ENCODE data around the gene C9orf72. TPM values are rescaled to one million over a fixed set of nuclear protein-coding genes. Genes with fewer than 3 reads are reported as not detected.

The C9orf72 gene
- total RNA-seq, 2 donors from 2014 or later = 20.8 to 25.4 TPM

DNA sequence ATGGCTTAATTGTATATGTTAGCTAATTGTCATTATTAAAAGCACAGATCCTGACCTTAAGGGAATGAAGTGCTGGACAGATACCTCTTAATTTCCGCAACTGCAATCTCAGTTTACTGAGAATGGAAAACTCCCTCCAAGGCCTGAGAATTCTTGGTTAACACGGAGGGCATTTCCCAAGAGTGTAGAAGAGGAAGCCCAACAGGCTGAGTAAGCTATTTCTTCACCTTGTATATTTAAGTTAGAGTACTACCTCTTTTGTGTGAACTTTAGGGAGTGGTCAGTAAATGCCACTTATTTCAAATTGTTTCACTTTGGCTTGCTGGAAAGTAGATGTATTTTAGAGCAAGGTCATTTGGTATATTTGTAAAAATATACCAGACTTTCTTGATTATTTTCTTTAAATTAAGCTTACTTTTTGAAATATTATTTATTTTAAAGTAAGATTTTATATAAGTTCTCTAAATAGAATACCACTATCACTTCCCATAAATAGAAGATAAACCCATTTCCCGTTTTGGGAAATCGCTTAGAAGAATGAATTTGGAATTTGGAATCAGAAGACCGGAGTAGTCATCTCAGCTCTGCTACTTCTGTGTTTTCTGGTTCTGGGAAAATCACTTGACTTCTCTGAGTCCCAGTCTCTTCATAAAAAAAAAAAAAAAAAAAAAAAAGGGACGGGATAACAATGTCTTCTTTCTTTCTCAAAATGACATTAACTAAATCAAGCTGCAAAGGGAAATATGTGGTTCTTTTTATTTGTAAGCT lies 26.0 kb upstream of the C9orf72 start:
- ATAC-seq (no peak), DNase-seq (no peak)
- no peak overlapping the region for H3K27ac Mint-ChIP-seq
- no peak overlapping the region for H3K4me3 Mint-ChIP-seq
- H3K9me3 ChIP-seq (ENCODE audit: control insufficient read depth, low read length, poor library complexity, severe bottlenecking) = no peaks in the 10 kb centered on the region
- H3K27me3 Mint-ChIP-seq = peaks cover 18% of the 10 kb centered on the region
- peaks cover 2% of the 10 kb centered on the region for H3K4me1 Mint-ChIP-seq
- no peaks in the 10 kb centered on the region for H3K36me3 Mint-ChIP-seq (ENCODE audit: low read depth)

DNA sequence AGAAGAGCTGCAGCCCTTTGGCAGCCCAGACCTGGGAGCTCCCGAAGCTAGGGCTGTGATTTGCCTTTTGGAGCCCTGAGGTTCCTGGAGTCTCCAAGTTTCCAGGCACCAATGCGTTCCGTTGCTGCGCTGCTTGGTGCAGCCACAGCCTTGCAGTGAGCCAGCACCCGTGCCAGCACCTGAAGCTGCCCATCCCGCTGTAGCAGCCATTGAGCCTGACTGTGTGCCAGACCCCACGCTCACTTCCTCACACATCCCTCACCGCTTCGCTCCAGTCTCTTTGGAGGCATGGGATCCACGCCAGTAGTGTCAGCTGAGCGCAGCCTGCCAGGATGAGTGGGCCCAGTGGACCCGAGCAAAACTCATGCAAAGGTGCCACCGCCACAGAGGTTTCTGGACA lies 22.5 kb upstream of the C9orf72 start:
- ATAC-seq (no peak), DNase-seq (no peak)
- Mint-ChIP-seq H3K36me3 (ENCODE audit: low read depth) (no peaks in the 10 kb centered on the region), H3K4me3 (no peak overlapping the region), H3K4me1 (no peaks in the 10 kb centered on the region), H3K27me3 (peaks cover 17% of the 10 kb centered on the region), H3K27ac (no peak overlapping the region)
- no peaks in the 10 kb centered on the region for H3K9me3 ChIP-seq (ENCODE audit: control insufficient read depth, low read length, poor library complexity, severe bottlenecking)

DNA sequence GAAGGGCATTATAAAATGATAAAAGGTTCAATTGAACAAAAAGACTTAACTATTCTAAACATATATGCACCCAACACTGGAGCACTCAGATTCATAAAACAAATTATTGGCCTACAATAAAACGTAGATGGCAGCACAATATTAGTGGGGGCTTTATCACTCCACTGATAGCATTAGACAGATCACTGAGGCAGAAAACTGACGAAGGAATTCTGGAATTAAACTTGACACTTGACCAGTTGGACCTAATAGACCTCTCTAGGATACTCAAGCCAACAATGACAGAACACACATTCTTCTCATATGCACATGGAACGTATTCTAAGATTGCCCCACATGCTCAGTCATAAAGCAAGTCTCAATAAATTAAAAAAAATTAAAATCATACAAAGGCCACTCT lies 18.4 kb upstream of the C9orf72 start:
- H3K9me3 ChIP-seq (ENCODE audit: control insufficient read depth, low read length, poor library complexity, severe bottlenecking) = no peaks in the 10 kb centered on the region
- Mint-ChIP-seq H3K4me3 (no peak overlapping the region), H3K27ac (no peak overlapping the region), H3K4me1 (no peaks in the 10 kb centered on the region), H3K27me3 (peaks cover 34% of the 10 kb centered on the region), H3K36me3 (ENCODE audit: low read depth) (no peaks in the 10 kb centered on the region)
- ATAC-seq (no peak), DNase-seq (no peak)

DNA sequence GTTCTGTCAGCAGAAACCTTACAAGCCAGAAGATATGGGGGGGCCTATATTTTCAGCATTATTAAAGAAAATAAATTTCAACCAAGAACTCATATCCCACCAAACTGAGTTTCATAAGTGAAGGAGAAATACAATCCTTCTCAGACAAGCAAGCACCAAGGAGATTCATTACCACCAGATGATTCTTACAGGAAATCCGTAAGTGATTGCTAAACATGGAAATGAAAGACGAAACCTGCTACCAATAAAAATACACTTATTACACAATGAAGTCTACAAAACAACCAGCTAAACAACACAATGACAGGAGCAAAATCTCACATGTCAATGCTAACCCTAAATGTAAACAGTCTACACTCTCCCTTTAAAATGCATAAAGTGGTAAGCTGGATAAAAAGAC lies 17.8 kb upstream of the C9orf72 start:
- Mint-ChIP-seq H3K27me3 (peaks cover 30% of the 10 kb centered on the region), H3K36me3 (ENCODE audit: low read depth) (no peaks in the 10 kb centered on the region), H3K4me1 (no peaks in the 10 kb centered on the region), H3K4me3 (no peak overlapping the region), H3K27ac (no peak overlapping the region)
- H3K9me3 ChIP-seq (ENCODE audit: control insufficient read depth, low read length, poor library complexity, severe bottlenecking) = no peaks in the 10 kb centered on the region
- ATAC-seq = no peak
- no peak for DNase-seq

DNA sequence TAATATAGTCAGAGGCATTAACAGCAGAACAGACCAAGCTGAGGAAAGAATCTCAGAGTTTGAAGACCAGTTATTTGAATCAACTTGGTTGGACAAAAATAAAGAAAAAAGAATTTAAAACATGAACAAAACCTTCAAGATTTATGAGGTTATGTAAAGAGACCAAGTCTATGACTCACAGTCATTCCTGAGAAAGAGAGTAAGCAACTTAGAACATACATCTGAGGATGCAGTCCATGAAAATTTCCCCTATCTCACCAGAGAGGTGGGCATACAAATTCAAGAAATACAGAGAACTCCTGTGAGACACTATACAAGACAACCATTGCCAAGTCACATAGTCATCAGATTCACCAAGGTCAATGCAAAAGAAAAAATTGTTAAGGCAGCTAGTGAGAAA lies 17.4 kb upstream of the C9orf72 start:
- H3K9me3 ChIP-seq (ENCODE audit: control insufficient read depth, low read length, poor library complexity, severe bottlenecking) = no peaks in the 10 kb centered on the region
- Mint-ChIP-seq H3K27me3 (peaks cover 30% of the 10 kb centered on the region), H3K4me3 (no peak overlapping the region), H3K27ac (no peak overlapping the region), H3K36me3 (ENCODE audit: low read depth) (no peaks in the 10 kb centered on the region), H3K4me1 (no peaks in the 10 kb centered on the region)
- DNase-seq (no peak), ATAC-seq (no peak)

DNA sequence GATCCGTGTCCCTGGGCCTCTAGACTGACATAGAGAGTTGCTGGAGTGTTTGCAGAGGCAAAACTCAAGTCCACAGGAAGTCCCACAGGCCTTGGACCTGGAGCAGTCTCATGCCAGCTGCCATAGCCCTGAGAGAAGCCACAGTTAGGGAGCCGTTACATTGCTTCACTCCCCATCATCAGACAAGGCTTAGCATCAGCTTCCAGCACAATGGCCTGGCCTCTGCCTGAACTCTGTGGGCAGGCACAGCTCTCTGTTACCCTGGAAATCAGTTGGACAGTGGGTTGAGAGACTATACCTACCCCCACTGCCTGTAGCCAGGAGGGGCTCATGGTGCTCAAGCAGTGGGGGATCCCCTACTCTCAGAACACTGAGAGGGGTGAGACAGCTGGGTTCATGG lies 16.2 kb upstream of the C9orf72 start:
- DNase-seq (no peak), ATAC-seq (no peak)
- H3K9me3 ChIP-seq (ENCODE audit: control insufficient read depth, low read length, poor library complexity, severe bottlenecking) = no peaks in the 10 kb centered on the region
- Mint-ChIP-seq H3K36me3 (ENCODE audit: low read depth) (no peaks in the 10 kb centered on the region), H3K27me3 (peaks cover 36% of the 10 kb centered on the region), H3K4me3 (no peak overlapping the region), H3K4me1 (no peaks in the 10 kb centered on the region), H3K27ac (no peak overlapping the region)

DNA sequence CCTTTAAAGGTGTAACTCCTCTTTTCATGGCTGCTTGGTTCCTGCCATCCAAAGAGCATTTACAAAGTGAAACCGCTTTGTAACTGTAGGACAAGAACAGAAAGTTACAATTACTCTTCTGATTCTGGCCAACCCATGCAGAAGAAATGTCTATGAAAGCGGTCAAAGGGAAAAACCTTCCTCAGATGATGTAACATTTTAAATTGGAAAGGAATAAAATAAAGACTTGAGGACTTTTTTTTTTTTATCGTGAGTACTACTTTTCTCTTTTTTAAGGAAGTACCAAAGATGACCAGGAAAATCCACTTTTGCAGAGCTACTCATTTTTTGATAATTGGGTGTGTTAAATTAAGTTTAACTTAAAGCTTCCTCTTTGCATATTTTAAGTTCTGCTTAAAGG lies 13.0 kb upstream of the C9orf72 start:
- Mint-ChIP-seq H3K4me1 (no peaks in the 10 kb centered on the region), H3K27ac (no peak overlapping the region), H3K27me3 (peaks cover 37% of the 10 kb centered on the region), H3K36me3 (ENCODE audit: low read depth) (no peaks in the 10 kb centered on the region), H3K4me3 (no peak overlapping the region)
- DNase-seq (no peak), ATAC-seq (no peak)
- H3K9me3 ChIP-seq (ENCODE audit: control insufficient read depth, low read length, poor library complexity, severe bottlenecking) = no peaks in the 10 kb centered on the region

DNA sequence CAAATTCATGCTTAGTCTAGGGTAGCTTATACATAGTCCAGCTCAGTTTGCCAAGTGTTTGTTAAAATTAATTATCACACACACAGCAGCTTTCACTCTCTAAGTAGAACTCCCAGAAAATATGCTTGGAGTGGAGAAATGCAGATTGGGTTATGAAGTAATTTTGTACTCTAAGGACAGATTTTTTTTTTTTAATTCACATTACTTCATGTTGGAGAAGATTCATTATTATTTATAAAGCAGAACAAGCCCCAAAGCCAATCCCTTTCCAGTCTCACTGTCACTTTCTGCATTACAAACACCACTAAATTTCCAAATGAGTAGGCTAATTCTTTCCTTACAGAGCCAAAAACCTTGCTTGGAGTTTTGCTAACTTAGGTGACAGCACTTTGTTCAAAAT lies 11.7 kb upstream of the C9orf72 start:
- DNase-seq (no peak), ATAC-seq (no peak)
- no peaks in the 10 kb centered on the region for H3K4me1 Mint-ChIP-seq
- H3K9me3 ChIP-seq (ENCODE audit: control insufficient read depth, low read length, poor library complexity, severe bottlenecking) = no peaks in the 10 kb centered on the region
- H3K4me3 Mint-ChIP-seq = no peak overlapping the region
- no peaks in the 10 kb centered on the region for H3K36me3 Mint-ChIP-seq (ENCODE audit: low read depth)
- peaks cover 40% of the 10 kb centered on the region for H3K27me3 Mint-ChIP-seq
- H3K27ac Mint-ChIP-seq = no peak overlapping the region

DNA sequence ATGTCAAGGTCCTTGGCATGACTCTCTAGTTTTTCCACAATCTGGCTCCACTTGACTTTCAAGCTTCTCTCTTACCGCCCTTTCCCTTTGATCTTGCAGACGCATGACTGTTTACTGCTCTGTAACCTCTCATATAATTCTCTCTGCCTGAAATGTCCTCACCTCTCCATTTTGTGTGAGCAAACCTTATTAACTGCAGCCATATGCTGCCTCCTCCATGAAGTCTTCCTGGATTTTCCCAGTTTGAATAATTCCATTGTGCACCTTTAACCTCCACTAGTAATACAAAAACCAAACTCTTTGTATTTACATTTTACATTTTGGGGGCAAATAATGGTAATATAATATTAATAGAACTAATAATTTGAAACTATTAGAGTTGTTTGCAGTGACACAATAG lies 9.5 kb upstream of the C9orf72 start:
- no peak overlapping the region for H3K27ac Mint-ChIP-seq
- no peak for ATAC-seq

DNA sequence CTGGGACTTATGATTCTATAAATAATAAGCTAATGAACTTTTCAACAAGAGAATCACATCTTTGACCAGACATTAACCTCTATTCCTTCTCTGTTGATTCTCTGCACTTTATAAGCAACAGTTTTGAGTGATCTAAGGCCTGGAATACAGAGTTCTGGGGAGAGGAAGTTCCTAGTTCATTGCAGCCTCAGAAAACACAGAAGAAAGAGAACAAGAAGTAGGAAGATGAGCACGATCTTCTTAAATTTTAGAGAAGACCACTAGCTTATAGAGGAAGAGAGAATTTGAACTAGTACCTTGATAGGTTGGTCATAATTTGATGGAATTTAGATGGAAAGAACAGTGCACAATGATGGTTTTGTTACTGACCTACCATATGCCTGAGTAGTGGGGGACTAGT lies 8.5 kb upstream of the C9orf72 start:
- Mint-ChIP-seq H3K27me3 (peaks cover 20% of the 10 kb centered on the region), H3K4me1 (no peaks in the 10 kb centered on the region), H3K4me3 (no peak overlapping the region), H3K36me3 (ENCODE audit: low read depth) (no peaks in the 10 kb centered on the region), H3K27ac (no peak overlapping the region)
- no peaks in the 10 kb centered on the region for H3K9me3 ChIP-seq (ENCODE audit: control insufficient read depth, low read length, poor library complexity, severe bottlenecking)
- no peak for ATAC-seq
- DNase-seq = no peak

More for the DNA sequence above, 9.5 kb upstream of the C9orf72 start:
- H3K9me3 ChIP-seq (ENCODE audit: control insufficient read depth, low read length, poor library complexity, severe bottlenecking) = no peaks in the 10 kb centered on the region
- no peak for DNase-seq
- Mint-ChIP-seq H3K4me3 (no peak overlapping the region), H3K36me3 (ENCODE audit: low read depth) (no peaks in the 10 kb centered on the region), H3K27me3 (peaks cover 29% of the 10 kb centered on the region), H3K4me1 (no peaks in the 10 kb centered on the region)

DNA sequence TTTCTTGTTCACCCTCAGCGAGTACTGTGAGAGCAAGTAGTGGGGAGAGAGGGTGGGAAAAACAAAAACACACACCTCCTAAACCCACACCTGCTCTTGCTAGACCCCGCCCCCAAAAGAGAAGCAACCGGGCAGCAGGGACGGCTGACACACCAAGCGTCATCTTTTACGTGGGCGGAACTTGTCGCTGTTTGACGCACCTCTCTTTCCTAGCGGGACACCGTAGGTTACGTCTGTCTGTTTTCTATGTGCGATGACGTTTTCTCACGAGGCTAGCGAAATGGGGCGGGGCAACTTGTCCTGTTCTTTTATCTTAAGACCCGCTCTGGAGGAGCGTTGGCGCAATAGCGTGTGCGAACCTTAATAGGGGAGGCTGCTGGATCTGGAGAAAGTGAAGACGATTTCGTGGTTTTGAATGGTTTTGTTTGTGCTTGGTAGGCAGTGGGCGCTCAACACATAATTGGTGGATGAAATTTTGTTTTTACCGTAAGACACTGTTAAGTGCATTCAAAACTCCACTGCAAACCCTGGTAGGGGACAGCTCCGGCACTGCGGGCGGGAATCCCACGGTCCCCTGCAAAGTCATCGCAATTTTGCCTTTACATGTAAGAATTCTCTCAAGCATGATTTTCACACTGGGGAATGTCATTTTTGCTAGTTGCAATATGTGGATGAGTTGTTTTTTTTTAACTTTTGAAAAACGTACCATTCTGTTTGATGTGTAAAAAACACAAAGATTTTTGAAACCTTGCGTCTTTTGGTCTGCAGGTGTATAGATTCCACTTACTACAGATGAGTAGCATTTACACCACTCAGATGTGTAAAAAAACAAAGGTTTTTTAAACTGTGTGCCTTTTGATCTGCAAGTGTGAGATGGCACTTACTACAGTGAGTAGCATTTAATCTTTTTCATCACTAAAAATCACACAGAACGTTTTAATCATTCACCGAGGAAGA lies 631 bp upstream of the C9orf72 start:
- Mint-ChIP-seq H3K4me1 (peaks cover 23% of the 10 kb centered on the region), H3K4me3 (peak overlapping the region; percentile 99), H3K27me3 (no peaks in the 10 kb centered on the region), H3K36me3 (ENCODE audit: low read depth) (no peaks in the 10 kb centered on the region), H3K27ac (peak overlapping the region; percentile 99)
- H3K9me3 ChIP-seq (ENCODE audit: control insufficient read depth, low read length, poor library complexity, severe bottlenecking) = no peaks in the 10 kb centered on the region
- peak; percentile 88 for ATAC-seq
- DNase-seq = peak; percentile 80 to 92 (median 86)

DNA sequence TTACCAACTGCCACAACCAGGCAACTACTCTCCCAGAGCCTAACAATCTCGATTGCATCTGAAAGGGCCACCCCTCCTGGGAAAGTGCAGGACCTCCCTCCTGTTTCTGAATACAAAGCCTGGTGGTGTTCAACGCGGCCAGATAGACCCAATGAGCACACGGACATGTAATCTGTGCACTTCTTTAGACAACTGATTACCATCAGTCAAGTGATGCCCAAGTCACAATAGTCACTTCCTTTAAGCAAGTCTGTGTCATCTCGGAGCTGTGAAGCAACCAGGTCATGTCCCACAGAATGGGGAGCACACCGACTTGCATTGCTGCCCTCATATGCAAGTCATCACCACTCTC lies 739 bp downstream of the C9orf72 start:
- peak overlapping the region; percentile 99 for H3K27ac Mint-ChIP-seq
- ATAC-seq (peak; percentile 38), DNase-seq (peak in 2 of 3 donors; percentile 30 to 40)
- H3K4me1 Mint-ChIP-seq = peaks cover 23% of the 10 kb centered on the region
- H3K27me3 Mint-ChIP-seq = no peaks in the 10 kb centered on the region
- peak overlapping the region; percentile 99 for H3K4me3 Mint-ChIP-seq
- H3K36me3 Mint-ChIP-seq (ENCODE audit: low read depth) = no peaks in the 10 kb centered on the region
- no peaks in the 10 kb centered on the region for H3K9me3 ChIP-seq (ENCODE audit: control insufficient read depth, low read length, poor library complexity, severe bottlenecking)

DNA sequence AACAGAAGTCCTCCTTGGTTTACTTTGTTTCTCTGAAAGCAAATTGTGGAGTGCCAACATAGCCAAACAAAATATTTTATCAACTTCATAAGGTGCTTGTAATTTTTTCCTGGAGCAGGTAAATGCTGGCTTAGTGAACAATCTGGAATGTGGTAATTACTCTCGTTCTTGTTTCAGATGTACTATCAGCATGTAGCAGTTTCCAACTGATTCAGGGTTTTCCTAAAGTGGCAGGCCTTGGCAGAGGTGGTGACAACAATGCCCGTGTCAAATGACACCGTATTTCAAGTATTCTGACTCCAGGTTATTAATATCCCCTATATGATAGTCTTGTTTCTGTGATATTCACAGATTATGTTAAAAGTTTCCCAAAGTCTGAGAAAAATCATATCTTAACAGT lies 1.2 kb downstream of the C9orf72 start:
- Mint-ChIP-seq H3K4me1 (peaks cover 23% of the 10 kb centered on the region), H3K36me3 (ENCODE audit: low read depth) (no peaks in the 10 kb centered on the region), H3K27me3 (no peaks in the 10 kb centered on the region), H3K4me3 (peak overlapping the region; percentile 99), H3K27ac (peak overlapping the region; percentile 99)
- DNase-seq (no peak), ATAC-seq (no peak)
- no peaks in the 10 kb centered on the region for H3K9me3 ChIP-seq (ENCODE audit: control insufficient read depth, low read length, poor library complexity, severe bottlenecking)

Data from T-helper 17 cell (primary cell).